Effector memory CD4-positive, alpha-beta T cell (primary cell): ENCODE measurements around the gene SCN9A.
"Not testable (repeated sequence)": the region's sequence is repeated elsewhere in the genome, so short reads cannot be mapped to it uniquely, and the experiment has no call there.

ENCODE experiments used
- DNase-seq, 3 donors: peaks; one replicate each; pipeline ENCODE4 v3.0.0-alpha.2; 2020
- H3K27ac ChIP-seq: 2 replicates; pipeline ENCODE4 v1.7.0; 2013; ENCODE audit warnings: mild to moderate bottlenecking, low read length, moderate library complexity; ENCODE audit not compliant: insufficient read depth, poor library complexity, severe bottlenecking
- H3K27me3 ChIP-seq: replicated peaks from 2 replicates; pipeline ENCODE4 v1.7.0; 2013; ENCODE audit warnings: mild to moderate bottlenecking, low read length; ENCODE audit not compliant: insufficient read depth, control insufficient read depth, poor library complexity, severe bottlenecking
- H3K36me3 ChIP-seq: 2 replicates; pipeline ENCODE4 v1.7.0; 2013; ENCODE audit warnings: mild to moderate bottlenecking, low read length, moderate library complexity; ENCODE audit not compliant: control insufficient read depth, insufficient read depth
- H3K4me1 ChIP-seq: 2 replicates; pipeline ENCODE4 v1.7.0; 2013; ENCODE audit warnings: low read length, mild to moderate bottlenecking; ENCODE audit not compliant: control insufficient read depth, insufficient read depth, poor library complexity, severe bottlenecking
- H3K4me3 ChIP-seq: 2 replicates; pipeline ENCODE4 v1.7.0; 2013; ENCODE audit warnings: low read length, low read depth, mild to moderate bottlenecking; ENCODE audit not compliant: insufficient read depth, poor library complexity, severe bottlenecking
- H3K9me3 ChIP-seq: 2 replicates; pipeline ENCODE4 v1.7.0; 2013; ENCODE audit warnings: mild to moderate bottlenecking, low read length, moderate library complexity; ENCODE audit not compliant: control insufficient read depth

Gene SCN9A

GRCh38 chr2:166361351-166362153 lies 14.2 kb downstream of the SCN9A start:
- Histone ChIP-seq H3K4me3 (no peak overlapping the region), H3K9me3 (no peaks in the 10 kb centered on the region), H3K27me3 (no peaks in the 10 kb centered on the region), H3K27ac (no peak overlapping the region), H3K36me3 (no peaks in the 10 kb centered on the region), H3K4me1 (no peaks in the 10 kb centered on the region)
- DNase-seq: no peak

DNA sequence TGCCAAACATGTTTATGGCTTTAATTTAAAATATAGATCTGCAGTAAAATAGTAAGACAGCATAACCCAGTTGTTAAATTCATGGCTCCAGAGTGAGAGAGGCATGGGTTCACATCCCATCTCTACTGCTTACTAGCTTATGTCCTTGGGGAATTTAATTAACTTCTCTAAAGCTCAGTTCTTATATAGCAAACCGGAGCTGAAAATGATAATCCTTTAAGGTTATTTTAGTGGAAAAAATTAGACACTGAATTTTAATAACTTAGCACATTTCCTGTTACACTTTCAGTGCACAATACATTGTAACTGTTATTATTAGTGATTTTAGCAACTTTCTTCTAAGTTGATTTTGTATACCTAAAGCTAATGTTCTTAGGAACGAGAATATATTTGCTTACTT lies 14.8 kb downstream of the SCN9A start:
- no peaks in the 10 kb centered on the region for H3K36me3 ChIP-seq
- no peak overlapping the region for H3K4me3 ChIP-seq
- no peak for DNase-seq
- no peaks in the 10 kb centered on the region for H3K9me3 ChIP-seq
- H3K27me3 ChIP-seq: no peaks in the 10 kb centered on the region
- H3K27ac ChIP-seq: no peak overlapping the region
- no peaks in the 10 kb centered on the region for H3K4me1 ChIP-seq

- Histone ChIP-seq H3K27ac (no peak overlapping the region), H3K4me1 (no peaks in the 10 kb centered on the region), H3K27me3 (no peaks in the 10 kb centered on the region), H3K36me3 (no peaks in the 10 kb centered on the region), H3K9me3 (no peaks in the 10 kb centered on the region), H3K4me3 (no peak overlapping the region)
- no peak for DNase-seq
Observed at GRCh38 chr2:166360426-166360825, 15.3 kb downstream of the SCN9A start.

- not testable (repeated sequence) for H3K27ac ChIP-seq, H3K36me3 ChIP-seq, H3K4me1 ChIP-seq, H3K4me3 ChIP-seq, DNase-seq, H3K27me3 ChIP-seq, H3K9me3 ChIP-seq
Observed at GRCh38 chr2:166357950-166358321, 17.8 kb downstream of the SCN9A start.

DNA sequence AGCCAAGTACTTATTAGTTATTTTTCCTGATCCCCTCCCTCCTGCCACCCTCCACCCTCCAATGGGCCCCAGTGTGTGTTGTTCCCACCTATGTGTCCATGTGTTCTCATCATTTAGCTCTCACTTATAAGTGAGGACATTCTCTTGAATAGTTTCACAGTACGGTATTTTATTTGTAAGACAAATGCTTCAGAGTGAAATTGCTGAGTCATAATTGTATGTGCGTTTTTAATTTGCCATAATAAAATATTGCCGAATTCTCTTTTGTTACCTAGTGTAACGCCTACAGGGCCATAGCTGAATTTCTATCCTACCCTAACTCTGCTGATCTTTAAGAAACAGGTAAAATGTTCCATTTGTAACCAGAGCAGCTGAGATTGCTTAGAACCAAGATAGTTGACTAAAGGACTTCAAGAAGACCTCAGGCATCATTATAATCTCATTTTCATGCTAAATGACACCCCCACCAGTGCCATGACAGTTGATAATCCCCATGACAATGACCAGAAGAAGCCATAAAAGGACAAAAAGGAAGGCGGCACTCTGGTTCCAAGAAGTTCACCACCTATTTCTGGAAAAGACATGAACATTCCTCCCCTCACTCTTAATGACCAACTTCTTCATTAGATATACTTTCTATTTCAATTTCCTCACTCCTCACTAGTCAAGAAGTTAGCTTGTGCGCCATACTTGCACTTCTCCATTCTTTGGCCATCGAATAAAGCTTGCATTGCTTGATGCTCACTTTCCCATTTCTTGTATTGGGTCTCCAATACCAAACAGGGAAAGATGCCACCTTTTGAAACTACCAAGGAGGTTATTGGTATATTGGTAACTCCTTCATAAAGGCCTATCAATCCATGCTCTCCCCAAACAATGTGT lies 18.4 kb downstream of the SCN9A start:
- H3K27me3 ChIP-seq: no peaks in the 10 kb centered on the region
- no peak overlapping the region for H3K27ac ChIP-seq
- H3K4me1 ChIP-seq: no peaks in the 10 kb centered on the region
- DNase-seq: no peak
- no peak overlapping the region for H3K4me3 ChIP-seq
- H3K9me3 ChIP-seq: no peaks in the 10 kb centered on the region
- no peaks in the 10 kb centered on the region for H3K36me3 ChIP-seq

DNA sequence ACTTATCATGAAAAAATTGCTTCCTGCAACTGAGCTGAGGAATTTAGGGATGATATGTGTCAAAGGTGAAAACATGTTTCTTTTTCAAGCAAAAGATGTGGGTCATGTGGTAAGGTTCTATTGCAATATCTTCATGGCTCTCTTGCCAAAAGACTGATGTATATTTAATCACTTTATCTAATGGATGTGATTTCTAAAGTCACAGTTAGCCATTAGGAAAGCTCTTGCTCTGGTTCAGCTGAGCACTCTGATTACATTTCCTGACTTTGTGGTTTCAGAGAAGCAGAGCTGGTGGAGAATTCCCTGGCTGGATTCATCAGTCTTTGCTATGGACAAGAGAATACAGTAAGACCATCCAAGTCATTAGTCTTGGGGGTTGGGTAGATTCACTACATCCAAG lies 24.4 kb downstream of the SCN9A start:
- no peak overlapping the region for H3K4me3 ChIP-seq
- no peaks in the 10 kb centered on the region for H3K9me3 ChIP-seq
- no peaks in the 10 kb centered on the region for H3K36me3 ChIP-seq
- no peak for DNase-seq
- H3K27me3 ChIP-seq: no peaks in the 10 kb centered on the region
- H3K4me1 ChIP-seq: no peaks in the 10 kb centered on the region
- H3K27ac ChIP-seq: no peak overlapping the region

- Histone ChIP-seq H3K27ac (no peak overlapping the region), H3K9me3 (no peaks in the 10 kb centered on the region), H3K36me3 (no peaks in the 10 kb centered on the region), H3K4me3 (no peak overlapping the region), H3K27me3 (no peaks in the 10 kb centered on the region), H3K4me1 (no peaks in the 10 kb centered on the region)
- DNase-seq: no peak
Observed at GRCh38 chr2:166350525-166350924, 25.2 kb downstream of the SCN9A start.

DNA sequence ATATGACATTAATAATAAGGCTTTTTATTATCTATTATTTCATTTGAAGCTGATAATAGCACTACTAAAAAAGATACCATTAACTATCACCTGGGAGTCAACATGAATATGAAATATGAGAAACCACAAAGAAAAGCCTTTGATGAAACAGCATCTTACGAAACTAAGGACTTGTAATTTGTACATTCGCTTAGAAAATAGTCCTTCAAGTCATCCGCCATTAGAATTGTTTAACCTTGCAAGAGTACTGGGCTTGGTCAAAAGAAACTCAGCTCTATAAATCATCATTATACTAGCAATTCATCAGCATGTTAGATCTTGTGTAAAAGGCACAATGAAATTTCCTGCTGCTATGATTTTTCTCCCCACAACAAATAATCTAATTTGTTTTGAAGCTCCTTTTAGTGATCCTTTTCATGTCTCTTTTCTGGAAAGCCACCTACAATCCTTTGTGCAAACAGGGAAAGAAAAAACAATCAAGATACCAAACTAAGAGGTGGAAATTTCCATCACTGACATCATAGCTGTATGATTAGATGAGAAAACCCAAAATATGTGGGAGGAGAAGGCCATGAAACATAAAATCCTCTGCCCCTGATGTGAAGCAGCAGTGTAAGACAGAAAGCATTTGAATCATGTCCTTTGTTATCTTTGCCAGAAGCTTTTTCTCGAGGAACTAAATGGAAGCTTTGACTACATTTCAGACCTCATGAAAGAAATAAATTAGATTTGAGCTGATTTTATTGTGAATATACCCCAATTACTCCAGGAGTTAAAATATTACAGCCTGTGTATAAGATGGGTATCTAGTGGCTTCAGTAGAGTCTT lies 31.2 kb downstream of the SCN9A start:
- DNase-seq: no peak
- Histone ChIP-seq H3K4me1 (no peaks in the 10 kb centered on the region), H3K36me3 (no peaks in the 10 kb centered on the region), H3K4me3 (no peak overlapping the region), H3K9me3 (no peaks in the 10 kb centered on the region), H3K27me3 (no peaks in the 10 kb centered on the region), H3K27ac (no peak overlapping the region)

- H3K27ac ChIP-seq: no peak overlapping the region
- no peaks in the 10 kb centered on the region for H3K9me3 ChIP-seq
- no peak for DNase-seq
- no peaks in the 10 kb centered on the region for H3K27me3 ChIP-seq
- no peak overlapping the region for H3K4me3 ChIP-seq
- H3K36me3 ChIP-seq: no peaks in the 10 kb centered on the region
- H3K4me1 ChIP-seq: no peaks in the 10 kb centered on the region
Observed at GRCh38 chr2:166343467-166343866, 32.3 kb downstream of the SCN9A start.
